HG03460 (cell line): ENCODE data around the gene CPNE8.

Experiments
- ATAC-seq: cut with Tn5 transposase; IDR thresholded peaks from one replicate; pipeline ENCODE4 v1.9.1; 2021; ENCODE audit not compliant: unreplicated experiment

Gene CPNE8

GRCh38 chr12:38898001-38898684, 7.2 kb downstream of the CPNE8 start:
- no peak for ATAC-seq

GRCh38 chr12:38895446-38895845, 9.9 kb downstream of the CPNE8 start:
- no peak for ATAC-seq

- no peak for ATAC-seq
These were observed 12.4 kb downstream of the CPNE8 start for GRCh38 chr12:38892976-38893375.

- ATAC-seq, result peak; percentile 68
These were observed 13.2 kb downstream of the CPNE8 start for GRCh38 chr12:38892087-38892786.

- no peak for ATAC-seq
These were observed 15.1 kb downstream of the CPNE8 start for GRCh38 chr12:38890102-38890855.

GRCh38 chr12:38889297-38889815, 16.0 kb downstream of the CPNE8 start:
- no peak for ATAC-seq

GRCh38 chr12:38887770-38888169, 17.6 kb downstream of the CPNE8 start:
- no peak for ATAC-seq

GRCh38 chr12:38886931-38887330, 18.5 kb downstream of the CPNE8 start:
- ATAC-seq, result no peak

- no peak for ATAC-seq
These were observed 19.3 kb downstream of the CPNE8 start for GRCh38 chr12:38886064-38886463.

GRCh38 chr12:38884666-38885065, 20.7 kb downstream of the CPNE8 start:
- ATAC-seq, result no peak

- no peak for ATAC-seq
These were observed 21.7 kb downstream of the CPNE8 start for GRCh38 chr12:38883629-38884134.

- peak; percentile 73 for ATAC-seq
These were observed 25.1 kb downstream of the CPNE8 start for GRCh38 chr12:38880288-38880687.

- ATAC-seq, result no peak
These were observed 26.4 kb downstream of the CPNE8 start for GRCh38 chr12:38878986-38879385.

- ATAC-seq, result no peak
These were observed 27.1 kb downstream of the CPNE8 start for GRCh38 chr12:38878333-38878705.

GRCh38 chr12:38875586-38876228, 29.7 kb downstream of the CPNE8 start:
- ATAC-seq, result no peak

GRCh38 chr12:38872561-38872960, 32.8 kb downstream of the CPNE8 start:
- ATAC-seq, result no peak

- no peak for ATAC-seq
These were observed 33.2 kb downstream of the CPNE8 start for GRCh38 chr12:38872156-38872555.

- ATAC-seq, result no peak
These were observed 36.4 kb downstream of the CPNE8 start for GRCh38 chr12:38869036-38869435.

- no peak for ATAC-seq
These were observed 54.9 kb downstream of the CPNE8 start for GRCh38 chr12:38850461-38850860.

GRCh38 chr12:38847247-38847646, 58.1 kb downstream of the CPNE8 start:
- ATAC-seq, result no peak

- no peak for ATAC-seq
These were observed 61.1 kb downstream of the CPNE8 start for GRCh38 chr12:38844267-38844666.
